GM10847 (cell line): ENCODE measurements around the gene CDC42BPB.

Experiments
- POLR2A ChIP-seq: IDR thresholded peaks from 2 replicates; pipeline ENCODE4 v1.6.1; 2011; ENCODE audit not compliant: insufficient read length; ENCODE audit errors: extremely low read depth

Gene CDC42BPB

GRCh38 chr14:102962111-102962627 is 95.2 kb downstream of the CDC42BPB start:
- no peak for TF ChIP-seq POLR2A

GRCh38 chr14:102958461-102958860 is 98.9 kb downstream of the CDC42BPB start:
- TF ChIP-seq POLR2A, result no peak

- TF ChIP-seq POLR2A, result no peak
Observed at GRCh38 chr14:102957222-102957621, 100.1 kb downstream of the CDC42BPB start.

- no peak for TF ChIP-seq POLR2A
Observed at GRCh38 chr14:102955636-102956408, 101.5 kb downstream of the CDC42BPB start.

GRCh38 chr14:102954081-102954789 is 103.1 kb downstream of the CDC42BPB start:
- TF ChIP-seq POLR2A, result no peak

GRCh38 chr14:102953100-102953499 is 104.2 kb downstream of the CDC42BPB start:
- no peak for TF ChIP-seq POLR2A

- TF ChIP-seq POLR2A, result no peak
Observed at GRCh38 chr14:102952276-102952675, 105.1 kb downstream of the CDC42BPB start.

GRCh38 chr14:102951799-102952198 is 105.5 kb downstream of the CDC42BPB start:
- no peak for TF ChIP-seq POLR2A

- no peak for TF ChIP-seq POLR2A
Observed at GRCh38 chr14:102951034-102951433, 106.3 kb downstream of the CDC42BPB start.

- no peak for TF ChIP-seq POLR2A
Observed at GRCh38 chr14:102949801-102950451, 107.4 kb downstream of the CDC42BPB start.

- TF ChIP-seq POLR2A, result no peak
Observed at GRCh38 chr14:102949062-102949800, 108.1 kb downstream of the CDC42BPB start.

GRCh38 chr14:102948698-102949061 is 108.7 kb downstream of the CDC42BPB start:
- TF ChIP-seq POLR2A, result no peak

GRCh38 chr14:102947321-102948103 is 109.8 kb downstream of the CDC42BPB start:
- no peak for TF ChIP-seq POLR2A

GRCh38 chr14:102945346-102946130 is 111.8 kb downstream of the CDC42BPB start:
- TF ChIP-seq POLR2A, result no peak
